Endothelial cell (in vitro differentiated cells): Measurements from ENCODE around the gene PRICKLE1. TPM values are rescaled to one million over a fixed set of nuclear protein-coding genes. Genes with fewer than 3 reads are reported as not detected.
A peak's percentile ranks its signal among the peaks of the same experiment; 100 is the strongest.

Experiments used
- DNase-seq: peaks from one replicate; pipeline ENCODE4 v3.0.0; 2021; ENCODE audit warnings: low spot score
- H3K27ac Mint-ChIP-seq: one replicate; pipeline ENCODE4 v1.8.0; 2021; ENCODE audit warnings: mixed read lengths, inconsistent platforms; ENCODE audit not compliant: unreplicated experiment
- H3K27me3 Mint-ChIP-seq: one replicate; pipeline ENCODE4 v1.8.0; 2021; ENCODE audit warnings: mild to moderate bottlenecking, moderate library complexity, mixed read lengths, inconsistent platforms; ENCODE audit not compliant: unreplicated experiment
- H3K36me3 Mint-ChIP-seq: one replicate; pipeline ENCODE4 v1.8.0; 2021; ENCODE audit warnings: mild to moderate bottlenecking, low read depth, mixed read lengths, inconsistent platforms; ENCODE audit not compliant: unreplicated experiment
- H3K4me1 Mint-ChIP-seq: one replicate; pipeline ENCODE4 v1.8.0; 2021; ENCODE audit warnings: mild to moderate bottlenecking, mixed read lengths, inconsistent platforms; ENCODE audit not compliant: unreplicated experiment
- H3K4me3 Mint-ChIP-seq: one replicate; pipeline ENCODE4 v1.8.0; 2021; ENCODE audit warnings: mild to moderate bottlenecking, mixed read lengths, inconsistent platforms; ENCODE audit not compliant: unreplicated experiment
- H3K9me3 Mint-ChIP-seq: one replicate; pipeline ENCODE4 v1.8.0; 2021; ENCODE audit warnings: mixed read lengths, inconsistent platforms; ENCODE audit not compliant: unreplicated experiment
- total RNA-seq: library from RNA; stranded (reverse); fragmentation: NEBNext Ultra II Directional; extraction: Animal tissue kit (Norgen Biotek cat#: 25700); gene quantifications from one replicate; pipeline ENCODE4 v1.2.1, GENCODE V29; 2021; ENCODE audit not compliant: unreplicated experiment
- TF ChIP-seq, protein P1 (sequence below): fragments of 200-600 bp; sonication (generic); IDR thresholded peaks from one replicate; pipeline ENCODE4 v1.5.0; 2021; ENCODE audit warnings: antibody characterized with exemption; ENCODE audit not compliant: unreplicated experiment

Gene PRICKLE1
- total RNA-seq, 1 donor from 2014 or later = 15.6 TPM

- H3K4me3 Mint-ChIP-seq = peak overlapping the region; percentile 57
- H3K9me3 Mint-ChIP-seq = no peaks in the 10 kb centered on the region
- H3K36me3 Mint-ChIP-seq = peaks cover 41% of the 10 kb centered on the region
- H3K4me1 Mint-ChIP-seq = peaks cover 5% of the 10 kb centered on the region
- TF ChIP-seq, protein P1, sequence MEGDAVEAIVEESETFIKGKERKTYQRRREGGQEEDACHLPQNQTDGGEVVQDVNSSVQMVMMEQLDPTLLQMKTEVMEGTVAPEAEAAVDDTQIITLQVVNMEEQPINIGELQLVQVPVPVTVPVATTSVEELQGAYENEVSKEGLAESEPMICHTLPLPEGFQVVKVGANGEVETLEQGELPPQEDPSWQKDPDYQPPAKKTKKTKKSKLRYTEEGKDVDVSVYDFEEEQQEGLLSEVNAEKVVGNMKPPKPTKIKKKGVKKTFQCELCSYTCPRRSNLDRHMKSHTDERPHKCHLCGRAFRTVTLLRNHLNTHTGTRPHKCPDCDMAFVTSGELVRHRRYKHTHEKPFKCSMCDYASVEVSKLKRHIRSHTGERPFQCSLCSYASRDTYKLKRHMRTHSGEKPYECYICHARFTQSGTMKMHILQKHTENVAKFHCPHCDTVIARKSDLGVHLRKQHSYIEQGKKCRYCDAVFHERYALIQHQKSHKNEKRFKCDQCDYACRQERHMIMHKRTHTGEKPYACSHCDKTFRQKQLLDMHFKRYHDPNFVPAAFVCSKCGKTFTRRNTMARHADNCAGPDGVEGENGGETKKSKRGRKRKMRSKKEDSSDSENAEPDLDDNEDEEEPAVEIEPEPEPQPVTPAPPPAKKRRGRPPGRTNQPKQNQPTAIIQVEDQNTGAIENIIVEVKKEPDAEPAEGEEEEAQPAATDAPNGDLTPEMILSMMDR = no peak
- no peak for DNase-seq
- H3K27ac Mint-ChIP-seq = no peak overlapping the region
- no peaks in the 10 kb centered on the region for H3K27me3 Mint-ChIP-seq
Measured at GRCh38 chr12:42446761-42447160, 142.8 kb downstream of the PRICKLE1 start.

- no peaks in the 10 kb centered on the region for H3K27me3 Mint-ChIP-seq
- TF ChIP-seq, protein P1 = no peak
- DNase-seq = no peak
- peaks cover 5% of the 10 kb centered on the region for H3K4me1 Mint-ChIP-seq
- peaks cover 41% of the 10 kb centered on the region for H3K36me3 Mint-ChIP-seq
- H3K27ac Mint-ChIP-seq = no peak overlapping the region
- no peak overlapping the region for H3K4me3 Mint-ChIP-seq
- no peaks in the 10 kb centered on the region for H3K9me3 Mint-ChIP-seq
Measured at GRCh38 chr12:42445891-42446290, 143.7 kb downstream of the PRICKLE1 start.

DNA sequence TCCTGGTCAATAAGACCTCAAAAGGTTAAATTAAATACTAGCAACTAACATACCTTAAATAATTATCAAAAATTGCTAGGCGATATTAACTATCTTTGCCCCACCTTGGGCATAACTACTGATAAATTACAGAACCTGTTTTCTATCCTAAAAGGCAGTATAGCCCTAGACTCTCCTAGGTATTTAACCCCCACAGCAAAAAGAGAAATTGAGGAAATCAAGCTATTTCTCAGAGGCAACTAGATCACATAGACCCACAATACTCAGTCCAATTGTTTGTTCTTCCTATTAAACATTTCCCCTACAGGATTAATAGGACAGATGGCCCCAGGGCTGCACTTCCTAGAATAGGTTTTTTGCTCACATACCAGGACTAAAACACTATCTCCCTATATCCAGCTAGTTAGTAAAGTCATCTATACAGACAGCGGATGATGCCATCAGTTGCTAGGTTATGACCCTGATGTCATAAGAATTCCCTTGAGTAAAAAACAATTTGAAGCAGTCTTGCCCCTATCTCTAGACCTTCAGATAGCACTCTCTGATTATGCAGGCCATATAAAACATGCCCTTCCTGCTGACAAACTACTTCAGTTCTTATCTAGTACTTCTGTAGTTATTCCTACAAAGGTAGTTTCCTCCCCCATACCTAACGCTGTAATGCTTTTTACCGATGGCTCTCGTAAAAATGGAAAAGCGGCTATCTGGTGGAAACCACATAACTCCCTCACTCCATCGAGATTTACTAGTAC, 145.2 kb downstream of the PRICKLE1 start:
- Mint-ChIP-seq H3K36me3 (peaks cover 41% of the 10 kb centered on the region), H3K9me3 (no peaks in the 10 kb centered on the region), H3K4me3 (peak overlapping the region; percentile 65), H3K27ac (no peak overlapping the region), H3K4me1 (peaks cover 5% of the 10 kb centered on the region), H3K27me3 (no peaks in the 10 kb centered on the region)
- TF ChIP-seq, protein P1 = no peak
- no peak for DNase-seq

GRCh38 chr12:42442888-42443287, 146.7 kb downstream of the PRICKLE1 start:
- H3K4me1 Mint-ChIP-seq = peaks cover 5% of the 10 kb centered on the region
- H3K4me3 Mint-ChIP-seq = no peak overlapping the region
- no peaks in the 10 kb centered on the region for H3K9me3 Mint-ChIP-seq
- H3K27me3 Mint-ChIP-seq = no peaks in the 10 kb centered on the region
- TF ChIP-seq, protein P1 = no peak
- DNase-seq = no peak
- H3K36me3 Mint-ChIP-seq = peaks cover 36% of the 10 kb centered on the region
- H3K27ac Mint-ChIP-seq = no peak overlapping the region

DNA sequence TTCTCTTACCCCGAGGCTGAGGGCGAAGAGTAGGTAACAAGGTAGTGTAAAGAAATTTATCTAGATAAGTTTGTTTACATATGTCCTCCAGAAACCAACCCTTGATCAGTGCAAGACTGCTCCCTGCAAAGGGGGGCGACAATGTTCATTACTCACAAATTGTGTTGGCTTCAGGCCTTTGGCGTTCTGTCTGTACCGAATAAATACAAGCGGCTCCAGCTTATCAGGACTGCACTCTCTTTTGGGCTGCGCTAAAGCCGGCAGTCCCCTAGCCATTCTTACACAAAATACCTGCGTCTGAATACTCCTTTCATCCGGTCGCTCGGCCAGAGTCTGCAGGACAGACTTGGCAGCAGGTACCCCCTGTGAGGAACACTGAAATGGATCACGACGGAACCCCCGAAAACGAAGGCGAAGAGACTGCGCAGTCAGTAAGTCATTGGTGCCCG, 147.2 kb downstream of the PRICKLE1 start:
- Mint-ChIP-seq H3K27ac (no peak overlapping the region), H3K4me1 (peaks cover 5% of the 10 kb centered on the region), H3K4me3 (no peak overlapping the region), H3K36me3 (peaks cover 36% of the 10 kb centered on the region), H3K27me3 (no peaks in the 10 kb centered on the region), H3K9me3 (no peaks in the 10 kb centered on the region)
- TF ChIP-seq, protein P1 = no peak
- DNase-seq = no peak
